ENCODE measurements around the gene RIPOR1. TPM values are rescaled to one million over a fixed set of nuclear protein-coding genes. Genes with fewer than 3 reads are reported as not detected.

The RIPOR1 gene
- total RNA-seq, 1 donor from 2014 or later, result 32.6 TPM

GRCh38 chr16:67594956-67595355 lies 66.3 kb downstream of the RIPOR1 start:
- DNase-seq (ENCODE audit: low spot score in 2 of 2) (no peak), FAIRE-seq (no peak)

Small RNAs within 50 kb of the gene (small RNA-seq; reads per million reads assigned to genes)
- not detected for gene AC027682.3

Other genes starting within 250 kb of the RIPOR1 start
- 2.9 TPM for gene PLEKHG4, start 249.3 kb upstream of the RIPOR1 start, total RNA-seq
- under 0.01 TPM for gene KCTD19, start 202.1 kb upstream of the RIPOR1 start, total RNA-seq
- 2.4 TPM for gene LRRC36, start 202.0 kb upstream of the RIPOR1 start, total RNA-seq
- gene TPPP3, start 135.3 kb upstream of the RIPOR1 start, total RNA-seq, result 2.0 TPM
- 1.2 TPM for gene ZDHHC1, start 112.4 kb upstream of the RIPOR1 start, total RNA-seq
- 0.41 TPM for gene HSD11B2, start 97.7 kb upstream of the RIPOR1 start, total RNA-seq
- 78.7 TPM for gene ATP6V0D1, start 47.7 kb upstream of the RIPOR1 start, total RNA-seq
- not detected for gene AGRP, start 45.3 kb upstream of the RIPOR1 start, total RNA-seq
- 62.0 TPM for gene CTCF, start 33.7 kb downstream of the RIPOR1 start, total RNA-seq
- 2.4 TPM for gene CARMIL2, start 116.3 kb downstream of the RIPOR1 start, total RNA-seq
- gene ACD, start 131.4 kb downstream of the RIPOR1 start, total RNA-seq, result 24.9 TPM
- 9.4 TPM for gene PARD6A, start 132.1 kb downstream of the RIPOR1 start, total RNA-seq
- 9.4 TPM for gene ENKD1, start 137.9 kb downstream of the RIPOR1 start, total RNA-seq
- 2.0 TPM for gene C16orf86, start 138.0 kb downstream of the RIPOR1 start, total RNA-seq
- 57.9 TPM for gene GFOD2, start 190.5 kb downstream of the RIPOR1 start, total RNA-seq

All from frontal cortex (tissue), 4 donors.